ENCODE results near the gene GRHL1. TPM values are rescaled to one million over a fixed set of nuclear protein-coding genes. Genes with fewer than 3 reads are reported as not detected.

Gene GRHL1
- total and polyA plus RNA-seq, 9 of the 15 experiments (the other 6 are each of a cell fraction or from before 2014, with no cell fraction given) = 1.7 to 6.1 (median 4.7) TPM

DNA sequence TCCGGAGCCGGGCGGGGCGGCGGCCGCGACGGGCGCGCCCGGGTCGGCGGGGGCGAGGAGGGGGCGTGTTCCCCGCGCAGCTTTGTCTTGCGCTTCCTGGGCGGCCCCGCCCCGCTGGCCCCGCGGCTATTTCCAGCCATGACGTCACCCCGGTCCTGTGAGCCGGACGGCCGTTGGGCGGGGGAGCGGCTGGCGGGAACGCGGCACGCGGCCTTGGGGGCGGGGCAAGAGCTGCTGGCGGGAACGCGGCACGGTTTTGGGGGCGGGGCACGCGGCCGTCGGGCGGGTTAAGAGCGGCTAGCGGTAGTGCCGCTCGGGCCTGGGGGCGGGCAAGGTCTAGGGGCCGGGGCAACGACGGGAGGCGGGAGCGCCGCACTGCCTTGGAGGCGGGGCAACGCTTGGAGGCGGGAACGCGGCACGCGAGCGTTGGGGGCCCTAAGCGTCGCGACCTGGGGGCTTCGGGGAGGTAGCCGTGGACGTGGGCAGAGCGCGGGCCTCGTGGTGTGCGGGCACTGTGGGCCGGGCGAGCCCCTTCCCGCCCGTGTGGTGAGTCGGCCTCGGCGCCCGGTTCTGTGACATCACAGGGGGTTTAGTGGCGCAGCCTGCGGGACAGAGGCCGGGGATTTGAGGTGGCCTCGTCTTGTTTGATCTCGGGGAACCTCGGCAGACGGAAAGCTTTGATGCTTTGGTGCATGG lies 92.6 kb downstream of the GRHL1 start (continued):
- TF ChIP-seq, protein P1, sequence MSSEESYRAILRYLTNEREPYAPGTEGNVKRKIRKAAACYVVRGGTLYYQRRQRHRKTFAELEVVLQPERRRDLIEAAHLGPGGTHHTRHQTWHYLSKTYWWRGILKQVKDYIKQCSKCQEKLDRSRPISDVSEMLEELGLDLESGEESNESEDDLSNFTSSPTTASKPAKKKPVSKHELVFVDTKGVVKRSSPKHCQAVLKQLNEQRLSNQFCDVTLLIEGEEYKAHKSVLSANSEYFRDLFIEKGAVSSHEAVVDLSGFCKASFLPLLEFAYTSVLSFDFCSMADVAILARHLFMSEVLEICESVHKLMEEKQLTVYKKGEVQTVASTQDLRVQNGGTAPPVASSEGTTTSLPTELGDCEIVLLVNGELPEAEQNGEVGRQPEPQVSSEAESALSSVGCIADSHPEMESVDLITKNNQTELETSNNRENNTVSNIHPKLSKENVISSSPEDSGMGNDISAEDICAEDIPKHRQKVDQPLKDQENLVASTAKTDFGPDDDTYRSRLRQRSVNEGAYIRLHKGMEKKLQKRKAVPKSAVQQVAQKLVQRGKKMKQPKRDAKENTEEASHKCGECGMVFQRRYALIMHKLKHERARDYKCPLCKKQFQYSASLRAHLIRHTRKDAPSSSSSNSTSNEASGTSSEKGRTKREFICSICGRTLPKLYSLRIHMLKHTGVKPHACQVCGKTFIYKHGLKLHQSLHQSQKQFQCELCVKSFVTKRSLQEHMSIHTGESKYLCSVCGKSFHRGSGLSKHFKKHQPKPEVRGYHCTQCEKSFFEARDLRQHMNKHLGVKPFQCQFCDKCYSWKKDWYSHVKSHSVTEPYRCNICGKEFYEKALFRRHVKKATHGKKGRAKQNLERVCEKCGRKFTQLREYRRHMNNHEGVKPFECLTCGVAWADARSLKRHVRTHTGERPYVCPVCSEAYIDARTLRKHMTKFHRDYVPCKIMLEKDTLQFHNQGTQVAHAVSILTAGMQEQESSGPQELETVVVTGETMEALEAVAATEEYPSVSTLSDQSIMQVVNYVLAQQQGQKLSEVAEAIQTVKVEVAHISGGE (CRISPR knock-in tag; IDR thresholded peaks at IDR 0.05) = peak in 1 of 3 experiments; percentile 73; a peak in 2 of 6 replicates
- TF ChIP-seq, protein P2, sequence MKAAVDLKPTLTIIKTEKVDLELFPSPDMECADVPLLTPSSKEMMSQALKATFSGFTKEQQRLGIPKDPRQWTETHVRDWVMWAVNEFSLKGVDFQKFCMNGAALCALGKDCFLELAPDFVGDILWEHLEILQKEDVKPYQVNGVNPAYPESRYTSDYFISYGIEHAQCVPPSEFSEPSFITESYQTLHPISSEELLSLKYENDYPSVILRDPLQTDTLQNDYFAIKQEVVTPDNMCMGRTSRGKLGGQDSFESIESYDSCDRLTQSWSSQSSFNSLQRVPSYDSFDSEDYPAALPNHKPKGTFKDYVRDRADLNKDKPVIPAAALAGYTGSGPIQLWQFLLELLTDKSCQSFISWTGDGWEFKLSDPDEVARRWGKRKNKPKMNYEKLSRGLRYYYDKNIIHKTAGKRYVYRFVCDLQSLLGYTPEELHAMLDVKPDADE (conservative IDR thresholded peaks at IDR 0.05; ENCODE audit: control insufficient read depth, low read depth, low read length) = no peak
- no peak for TF ChIP-seq FOXM1 (IDR thresholded peaks at IDR 0.05; ENCODE audit: low read depth)
- TF ChIP-seq FOXM1 (CRISPR knock-in tag; IDR thresholded peaks at IDR 0.05; ENCODE audit: low read depth) = peak; percentile 90
- peak; percentile 66; the same call in 1 of the 2 replicates for TF ChIP-seq ZBTB17 (CRISPR knock-in tag; IDR thresholded peaks at IDR 0.05)
- no peak for TF ChIP-seq ZNF23 (CRISPR knock-in tag; IDR thresholded peaks at IDR 0.05)
- TF ChIP-seq, protein P3, sequence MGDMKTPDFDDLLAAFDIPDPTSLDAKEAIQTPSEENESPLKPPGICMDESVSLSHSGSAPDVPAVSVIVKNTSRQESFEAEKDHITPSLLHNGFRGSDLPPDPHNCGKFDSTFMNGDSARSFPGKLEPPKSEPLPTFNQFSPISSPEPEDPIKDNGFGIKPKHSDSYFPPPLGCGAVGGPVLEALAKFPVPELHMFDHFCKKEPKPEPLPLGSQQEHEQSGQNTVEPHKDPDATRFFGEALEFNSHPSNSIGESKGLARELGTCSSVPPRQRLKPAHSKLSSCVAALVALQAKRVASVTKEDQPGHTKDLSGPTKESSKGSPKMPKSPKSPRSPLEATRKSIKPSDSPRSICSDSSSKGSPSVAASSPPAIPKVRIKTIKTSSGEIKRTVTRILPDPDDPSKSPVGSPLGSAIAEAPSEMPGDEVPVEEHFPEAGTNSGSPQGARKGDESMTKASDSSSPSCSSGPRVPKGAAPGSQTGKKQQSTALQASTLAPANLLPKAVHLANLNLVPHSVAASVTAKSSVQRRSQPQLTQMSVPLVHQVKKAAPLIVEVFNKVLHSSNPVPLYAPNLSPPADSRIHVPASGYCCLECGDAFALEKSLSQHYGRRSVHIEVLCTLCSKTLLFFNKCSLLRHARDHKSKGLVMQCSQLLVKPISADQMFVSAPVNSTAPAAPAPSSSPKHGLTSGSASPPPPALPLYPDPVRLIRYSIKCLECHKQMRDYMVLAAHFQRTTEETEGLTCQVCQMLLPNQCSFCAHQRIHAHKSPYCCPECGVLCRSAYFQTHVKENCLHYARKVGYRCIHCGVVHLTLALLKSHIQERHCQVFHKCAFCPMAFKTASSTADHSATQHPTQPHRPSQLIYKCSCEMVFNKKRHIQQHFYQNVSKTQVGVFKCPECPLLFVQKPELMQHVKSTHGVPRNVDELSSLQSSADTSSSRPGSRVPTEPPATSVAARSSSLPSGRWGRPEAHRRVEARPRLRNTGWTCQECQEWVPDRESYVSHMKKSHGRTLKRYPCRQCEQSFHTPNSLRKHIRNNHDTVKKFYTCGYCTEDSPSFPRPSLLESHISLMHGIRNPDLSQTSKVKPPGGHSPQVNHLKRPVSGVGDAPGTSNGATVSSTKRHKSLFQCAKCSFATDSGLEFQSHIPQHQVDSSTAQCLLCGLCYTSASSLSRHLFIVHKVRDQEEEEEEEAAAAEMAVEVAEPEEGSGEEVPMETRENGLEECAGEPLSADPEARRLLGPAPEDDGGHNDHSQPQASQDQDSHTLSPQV (IDR thresholded peaks at IDR 0.05) = peak; percentile 70
- TF ChIP-seq RHOXF2B (CRISPR knock-in tag; conservative IDR thresholded peaks at IDR 0.05) = no peak
- TF ChIP-seq HNRNPL (IDR thresholded peaks at IDR 0.05; ENCODE audit: low read depth, low read length) = peak; percentile 67; the same call in 1 of the 2 replicates
- peak; percentile 47; the same call in 1 of the 2 replicates for TF ChIP-seq DPF2 (IDR thresholded peaks at IDR 0.05)
- TF ChIP-seq, protein P4, sequence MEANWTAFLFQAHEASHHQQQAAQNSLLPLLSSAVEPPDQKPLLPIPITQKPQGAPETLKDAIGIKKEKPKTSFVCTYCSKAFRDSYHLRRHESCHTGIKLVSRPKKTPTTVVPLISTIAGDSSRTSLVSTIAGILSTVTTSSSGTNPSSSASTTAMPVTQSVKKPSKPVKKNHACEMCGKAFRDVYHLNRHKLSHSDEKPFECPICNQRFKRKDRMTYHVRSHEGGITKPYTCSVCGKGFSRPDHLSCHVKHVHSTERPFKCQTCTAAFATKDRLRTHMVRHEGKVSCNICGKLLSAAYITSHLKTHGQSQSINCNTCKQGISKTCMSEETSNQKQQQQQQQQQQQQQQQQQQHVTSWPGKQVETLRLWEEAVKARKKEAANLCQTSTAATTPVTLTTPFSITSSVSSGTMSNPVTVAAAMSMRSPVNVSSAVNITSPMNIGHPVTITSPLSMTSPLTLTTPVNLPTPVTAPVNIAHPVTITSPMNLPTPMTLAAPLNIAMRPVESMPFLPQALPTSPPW (CRISPR knock-in tag; IDR thresholded peaks at IDR 0.05) = peak; percentile 86
- no peak for TF ChIP-seq GATA2 (CRISPR knock-in tag; IDR thresholded peaks at IDR 0.05)

Measured in K562 (cell line).